ENCODE results near the gene STX7.

- TF ChIP-seq POLR2A (IDR thresholded peaks at IDR 0.05) = no peak
- no peak for TF ChIP-seq CTCF (IDR thresholded peaks at IDR 0.05)
- TF ChIP-seq EP300 (IDR thresholded peaks at IDR 0.05) = no peak
Observed at GRCh38 chr6:132465530-132466485, 47.1 kb downstream of the STX7 start.
